ENCODE measurements around the gene TAL2. TPM values are rescaled to one million over a fixed set of nuclear protein-coding genes. Genes with fewer than 3 reads are reported as not detected.

TAL2 gene
- total and polyA plus RNA-seq, 10 of the 15 experiments (the other 5 are each of a cell fraction or from before 2014, with no cell fraction given): 0.16 to 0.51 (median 0.34) TPM; not detected in 1

DNA sequence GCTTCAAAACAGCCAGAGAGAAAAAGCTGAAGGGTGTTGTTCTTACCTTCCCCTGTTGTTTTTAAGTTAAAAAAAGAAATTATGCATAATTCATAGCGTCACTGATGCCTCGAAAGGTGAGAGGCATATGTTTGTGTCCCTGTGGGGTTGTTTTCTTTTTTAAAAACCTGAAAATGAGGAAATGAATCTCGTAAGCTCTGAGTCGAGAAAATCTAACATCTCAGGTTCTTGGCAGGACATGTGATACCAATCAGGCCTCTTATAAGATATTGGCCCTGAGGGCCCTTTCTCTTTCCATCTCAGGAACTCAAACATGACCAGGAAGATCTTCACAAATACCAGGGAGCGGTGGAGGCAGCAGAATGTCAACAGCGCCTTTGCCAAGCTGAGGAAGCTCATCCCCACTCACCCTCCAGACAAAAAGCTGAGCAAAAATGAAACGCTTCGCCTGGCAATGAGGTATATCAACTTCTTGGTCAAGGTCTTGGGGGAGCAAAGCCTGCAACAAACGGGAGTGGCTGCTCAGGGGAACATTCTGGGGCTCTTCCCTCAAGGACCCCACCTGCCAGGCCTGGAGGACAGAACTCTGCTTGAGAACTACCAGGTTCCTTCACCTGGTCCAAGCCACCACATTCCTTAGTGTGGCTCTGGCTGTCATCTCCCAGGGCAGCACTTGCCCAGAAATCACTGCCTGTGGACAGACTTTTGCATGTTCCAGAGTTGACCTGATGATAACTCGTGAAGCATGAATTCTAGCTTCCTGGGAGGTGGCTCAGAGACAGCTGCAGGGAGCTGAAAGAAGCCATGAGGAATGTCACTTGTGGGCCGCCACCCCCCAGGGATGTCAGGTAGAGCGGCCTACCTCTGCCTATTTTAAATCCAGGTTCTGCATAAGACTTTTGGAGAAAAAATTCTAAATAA, at the start of gene TAL2 (continued):
- no peak for TF ChIP-seq ZZZ3 (IDR thresholded peaks at IDR 0.05; ENCODE audit: control insufficient read depth, insufficient read length, low read depth)
- TF ChIP-seq, protein P1, sequence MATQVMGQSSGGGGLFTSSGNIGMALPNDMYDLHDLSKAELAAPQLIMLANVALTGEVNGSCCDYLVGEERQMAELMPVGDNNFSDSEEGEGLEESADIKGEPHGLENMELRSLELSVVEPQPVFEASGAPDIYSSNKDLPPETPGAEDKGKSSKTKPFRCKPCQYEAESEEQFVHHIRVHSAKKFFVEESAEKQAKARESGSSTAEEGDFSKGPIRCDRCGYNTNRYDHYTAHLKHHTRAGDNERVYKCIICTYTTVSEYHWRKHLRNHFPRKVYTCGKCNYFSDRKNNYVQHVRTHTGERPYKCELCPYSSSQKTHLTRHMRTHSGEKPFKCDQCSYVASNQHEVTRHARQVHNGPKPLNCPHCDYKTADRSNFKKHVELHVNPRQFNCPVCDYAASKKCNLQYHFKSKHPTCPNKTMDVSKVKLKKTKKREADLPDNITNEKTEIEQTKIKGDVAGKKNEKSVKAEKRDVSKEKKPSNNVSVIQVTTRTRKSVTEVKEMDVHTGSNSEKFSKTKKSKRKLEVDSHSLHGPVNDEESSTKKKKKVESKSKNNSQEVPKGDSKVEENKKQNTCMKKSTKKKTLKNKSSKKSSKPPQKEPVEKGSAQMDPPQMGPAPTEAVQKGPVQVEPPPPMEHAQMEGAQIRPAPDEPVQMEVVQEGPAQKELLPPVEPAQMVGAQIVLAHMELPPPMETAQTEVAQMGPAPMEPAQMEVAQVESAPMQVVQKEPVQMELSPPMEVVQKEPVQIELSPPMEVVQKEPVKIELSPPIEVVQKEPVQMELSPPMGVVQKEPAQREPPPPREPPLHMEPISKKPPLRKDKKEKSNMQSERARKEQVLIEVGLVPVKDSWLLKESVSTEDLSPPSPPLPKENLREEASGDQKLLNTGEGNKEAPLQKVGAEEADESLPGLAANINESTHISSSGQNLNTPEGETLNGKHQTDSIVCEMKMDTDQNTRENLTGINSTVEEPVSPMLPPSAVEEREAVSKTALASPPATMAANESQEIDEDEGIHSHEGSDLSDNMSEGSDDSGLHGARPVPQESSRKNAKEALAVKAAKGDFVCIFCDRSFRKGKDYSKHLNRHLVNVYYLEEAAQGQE (IDR thresholded peaks at IDR 0.05; ENCODE audit: low read depth, low read length): no peak
- no peak for TF ChIP-seq BCL11A (IDR thresholded peaks at IDR 0.05; ENCODE audit: low read depth, low read length)
- no peak for TF ChIP-seq TAF1 (IDR thresholded peaks at IDR 0.05; ENCODE audit: borderline replicate concordance, low read depth, low read length)
- TF ChIP-seq NRF1 (conservative IDR thresholded peaks at IDR 0.05; ENCODE audit: low read depth, low read length): no peak
- TF ChIP-seq SREBF2 (IDR thresholded peaks at IDR 0.05; ENCODE audit: low read length): no peak
- TF ChIP-seq CBX3 (IDR thresholded peaks at IDR 0.05; ENCODE audit: borderline replicate concordance, low read depth): no peak
- no peak for TF ChIP-seq WRNIP1 (IDR thresholded peaks at IDR 0.05; ENCODE audit: borderline replicate concordance, low read depth, low read length)

DNA sequence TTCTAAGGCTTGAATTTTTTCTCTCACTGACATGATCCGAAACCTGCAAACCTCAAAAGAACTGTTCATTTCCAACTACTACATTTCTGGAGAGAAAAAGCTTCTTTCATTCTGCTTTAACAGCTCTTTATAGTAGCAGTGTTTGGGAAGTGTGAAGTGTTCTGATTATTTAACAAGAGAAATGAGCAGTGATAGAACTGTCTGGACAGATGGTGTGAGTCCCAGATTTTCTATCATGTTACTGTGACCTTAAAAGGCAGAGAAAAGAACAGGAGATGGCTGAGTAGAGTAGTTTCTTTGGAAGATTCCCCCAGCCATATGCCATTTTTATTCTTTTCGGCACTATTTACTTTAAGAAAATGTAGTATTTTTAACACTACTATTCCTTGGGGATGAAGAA, 41.3 kb upstream of the TAL2 start:
- ChIA-PET POLR2A (no interaction called here), RAD21 (ENCODE audit: unreplicated experiment) (no interaction called here), SMC1A (ENCODE audit: uncharacterized antibody, unreplicated experiment) (interaction anchor here (1.1 to 2.5 kb wide), 3 partner anchors 15 to 97 kb away, joined by 4 to 8 read pairs (median 4); no protein-coding TSS in a partner anchor), CTCF (interaction anchor here (1.6 to 3.4 kb wide), 3 partner anchors 13 to 100 kb away, joined by 5 to 12 read pairs (median 12); no protein-coding TSS in a partner anchor)
- no peaks in the 10 kb centered on the region for H3K36me3 ChIP-seq (ENCODE audit: control insufficient read depth in 2 of 2, insufficient read depth in 2 of 2, low read length in 1 of 2)
- DNase-seq (ENCODE audit: low read depth, low spot score) (no peak), ATAC-seq (no peak), FAIRE-seq (no peak)
- TF ChIP-seq SMAD1 (IDR thresholded peaks at IDR 0.05; ENCODE audit: low read depth, partially characterized antibody): no peak
- BruUV-seq (replicated peaks): no TSS peak
- in situ Hi-C loops (cut with MboI): no loop called here
- no peaks in the 10 kb centered on the region for H4K20me1 ChIP-seq (ENCODE audit: control insufficient read depth, insufficient read depth)
- H3K4me1 ChIP-seq (ENCODE audit: control insufficient read depth, insufficient read depth, low read length): no peaks in the 10 kb centered on the region
- no peak overlapping the region for H3K4me3 ChIP-seq
- H3K9me3 ChIP-seq (replicated peaks; ENCODE audit: control insufficient read depth, insufficient read depth, low read length): no peaks in the 10 kb centered on the region
- H2AFZ ChIP-seq (ENCODE audit: control insufficient read depth, low read depth, low read length): no peak overlapping the region
- H3K27me3 ChIP-seq (replicated peaks in 1 of 2; ENCODE audit: control insufficient read depth in 2 of 2, insufficient read depth in 2 of 2, low read length in 1 of 2): no peaks in the 10 kb centered on the region
- intact Hi-C loops (cut with micrococcal nuclease; ENCODE audit: unreplicated experiment): no loop called here
- no peak overlapping the region for H3K9ac ChIP-seq (ENCODE audit: control insufficient read depth, insufficient read depth, low read length)
- 96% methylated on average over 2 of the region's 2 CpGs for WGBS (ENCODE audit: insufficient coverage, insufficient replicate concordance, low lambda C conversion rate, missing lambda C conversion rate)
- H3K4me2 ChIP-seq (ENCODE audit: control insufficient read depth, insufficient read depth): no peak overlapping the region
- H3K27ac ChIP-seq (ENCODE audit: control insufficient read depth, insufficient read depth): no peak overlapping the region
- no peaks in the 10 kb centered on the region for H3K79me2 ChIP-seq (ENCODE audit: control insufficient read depth, insufficient read depth, low read length)
